ENCODE data around the gene TRABD2B. TPM values are rescaled to one million over a fixed set of nuclear protein-coding genes. Genes with fewer than 3 reads are reported as not detected.

Gene TRABD2B
- total RNA-seq, 1 experiment from 2014 or later = not detected

DNA sequence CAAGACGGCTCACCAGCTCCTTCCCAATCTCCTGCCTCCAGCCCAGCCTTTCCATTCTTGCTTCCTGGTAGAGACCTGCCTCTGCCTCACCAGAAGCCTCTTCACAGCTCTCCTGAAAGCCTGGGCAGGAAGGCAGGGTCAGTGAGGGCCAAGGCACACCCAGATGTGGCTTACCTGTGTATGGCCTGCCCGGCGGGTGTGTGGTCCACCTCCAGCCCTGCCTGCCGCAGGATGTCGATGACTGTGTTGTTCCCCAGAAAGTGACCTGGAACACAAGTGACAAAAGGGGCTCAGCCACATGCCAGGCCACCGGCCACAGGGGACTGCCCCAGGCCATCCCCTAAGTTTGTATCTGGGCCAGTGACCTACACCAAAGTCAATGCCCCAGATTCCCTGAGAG lies 218.9 kb downstream of the TRABD2B start:
- TF ChIP-seq, protein P1, sequence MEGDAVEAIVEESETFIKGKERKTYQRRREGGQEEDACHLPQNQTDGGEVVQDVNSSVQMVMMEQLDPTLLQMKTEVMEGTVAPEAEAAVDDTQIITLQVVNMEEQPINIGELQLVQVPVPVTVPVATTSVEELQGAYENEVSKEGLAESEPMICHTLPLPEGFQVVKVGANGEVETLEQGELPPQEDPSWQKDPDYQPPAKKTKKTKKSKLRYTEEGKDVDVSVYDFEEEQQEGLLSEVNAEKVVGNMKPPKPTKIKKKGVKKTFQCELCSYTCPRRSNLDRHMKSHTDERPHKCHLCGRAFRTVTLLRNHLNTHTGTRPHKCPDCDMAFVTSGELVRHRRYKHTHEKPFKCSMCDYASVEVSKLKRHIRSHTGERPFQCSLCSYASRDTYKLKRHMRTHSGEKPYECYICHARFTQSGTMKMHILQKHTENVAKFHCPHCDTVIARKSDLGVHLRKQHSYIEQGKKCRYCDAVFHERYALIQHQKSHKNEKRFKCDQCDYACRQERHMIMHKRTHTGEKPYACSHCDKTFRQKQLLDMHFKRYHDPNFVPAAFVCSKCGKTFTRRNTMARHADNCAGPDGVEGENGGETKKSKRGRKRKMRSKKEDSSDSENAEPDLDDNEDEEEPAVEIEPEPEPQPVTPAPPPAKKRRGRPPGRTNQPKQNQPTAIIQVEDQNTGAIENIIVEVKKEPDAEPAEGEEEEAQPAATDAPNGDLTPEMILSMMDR (conservative IDR thresholded peaks at IDR 0.05; ENCODE audit: low read depth, low read length) = no peak
- no peak for TF ChIP-seq EZH2 (IDR thresholded peaks at IDR 0.05; ENCODE audit: borderline replicate concordance, low read depth, low read length, poor library complexity, severe bottlenecking)
- H3K9me3 ChIP-seq (ENCODE audit: low read depth, low read length, poor library complexity, severe bottlenecking) = no peaks in the 10 kb centered on the region
- H3K27me3 ChIP-seq (replicated peaks; ENCODE audit: insufficient read depth, low read depth, low read length, poor library complexity) = no peaks in the 10 kb centered on the region
- no peaks in the 10 kb centered on the region for H3K36me3 ChIP-seq (ENCODE audit: insufficient read depth, low read length, poor library complexity, severe bottlenecking)
- no peak overlapping the region for H3K4me3 ChIP-seq (ENCODE audit: low read depth, low read length, poor library complexity, severe bottlenecking)
- intact Hi-C loops (cut with micrococcal nuclease; ENCODE audit: unreplicated experiment) = no loop called here
- BruUV-seq (replicated peaks) = no TSS peak
- no peak overlapping the region for H3K27ac ChIP-seq (ENCODE audit: low read depth, low read length, poor library complexity, severe bottlenecking)
- H3K4me1 ChIP-seq (ENCODE audit: insufficient read depth, low read length, poor library complexity, severe bottlenecking) = no peaks in the 10 kb centered on the region
- no peak for DNase-seq (ENCODE audit: low spot score)
- CTCF ChIA-PET = no interaction called here
- POLR2A ChIA-PET (ENCODE audit: low non-redundant PET) = no interaction called here

DNA sequence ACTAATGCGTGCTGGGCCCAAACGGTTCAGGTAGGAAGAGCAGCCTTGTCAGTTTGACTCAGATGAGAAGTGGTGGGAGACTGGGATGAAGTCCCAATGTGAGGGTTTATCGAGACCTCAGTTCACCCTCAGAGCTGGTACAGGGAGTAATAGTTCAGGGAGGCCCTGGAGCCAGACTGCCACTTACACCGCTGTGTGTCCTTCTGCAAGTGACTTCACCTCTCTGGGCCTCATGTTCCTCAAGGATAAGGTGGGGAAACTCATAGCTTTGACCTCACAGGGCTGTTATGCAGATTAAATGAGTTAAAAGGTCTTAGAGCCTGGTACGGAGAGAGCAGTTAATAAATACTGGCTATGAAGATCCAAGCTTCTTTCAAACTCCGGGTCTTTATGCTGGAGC lies 219.9 kb downstream of the TRABD2B start:
- H3K27ac ChIP-seq (ENCODE audit: low read depth, low read length, poor library complexity, severe bottlenecking) = no peak overlapping the region
- CTCF ChIA-PET = no interaction called here

DNA sequence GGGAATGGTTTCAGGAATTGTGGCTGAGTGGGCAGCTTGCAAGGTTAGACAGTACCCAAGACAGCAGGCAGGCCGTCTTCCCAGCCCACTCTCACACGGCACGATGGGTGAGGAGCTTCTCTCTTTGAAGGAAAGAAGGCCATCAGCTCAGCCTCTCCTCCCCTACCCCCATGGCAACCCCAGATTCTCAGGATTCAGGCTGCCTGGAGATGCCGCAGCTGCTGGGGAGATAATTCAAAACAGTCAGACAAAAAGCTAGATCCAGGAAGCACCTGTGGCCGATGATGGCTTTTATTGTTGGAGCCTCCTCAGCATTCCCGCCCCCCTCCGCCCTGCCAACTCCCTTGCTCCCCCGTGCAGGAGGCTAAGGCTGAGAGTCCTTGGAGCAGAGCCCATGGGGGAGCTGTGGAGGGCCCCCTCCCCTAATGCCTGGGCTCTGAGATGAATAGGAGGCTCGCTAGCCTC lies 220.5 kb downstream of the TRABD2B start:
- Histone ChIP-seq H3K4me3 (ENCODE audit: low read depth, low read length, poor library complexity, severe bottlenecking) (no peak overlapping the region), H3K36me3 (ENCODE audit: insufficient read depth, low read length, poor library complexity, severe bottlenecking) (no peaks in the 10 kb centered on the region), H3K27ac (ENCODE audit: low read depth, low read length, poor library complexity, severe bottlenecking) (no peak overlapping the region), H3K9me3 (ENCODE audit: low read depth, low read length, poor library complexity, severe bottlenecking) (no peaks in the 10 kb centered on the region), H3K27me3 (replicated peaks; ENCODE audit: insufficient read depth, low read depth, low read length, poor library complexity) (no peaks in the 10 kb centered on the region), H3K4me1 (ENCODE audit: insufficient read depth, low read length, poor library complexity, severe bottlenecking) (no peaks in the 10 kb centered on the region)
- ChIA-PET CTCF (no interaction called here), POLR2A (ENCODE audit: low non-redundant PET) (no interaction called here)
- TF ChIP-seq, protein P1 (conservative IDR thresholded peaks at IDR 0.05; ENCODE audit: low read depth, low read length) = no peak
- TF ChIP-seq EZH2 (IDR thresholded peaks at IDR 0.05; ENCODE audit: borderline replicate concordance, low read depth, low read length, poor library complexity, severe bottlenecking) = no peak
- DNase-seq (ENCODE audit: low spot score) = no peak
- intact Hi-C loops (cut with micrococcal nuclease; ENCODE audit: unreplicated experiment) = no loop called here
- no TSS peak for BruUV-seq (replicated peaks)

More for the DNA sequence above, 219.9 kb downstream of the TRABD2B start:
- intact Hi-C loops (cut with micrococcal nuclease; ENCODE audit: unreplicated experiment) = no loop called here
- Histone ChIP-seq H3K4me3 (ENCODE audit: low read depth, low read length, poor library complexity, severe bottlenecking) (no peak overlapping the region), H3K36me3 (ENCODE audit: insufficient read depth, low read length, poor library complexity, severe bottlenecking) (no peaks in the 10 kb centered on the region), H3K27me3 (replicated peaks; ENCODE audit: insufficient read depth, low read depth, low read length, poor library complexity) (no peaks in the 10 kb centered on the region), H3K4me1 (ENCODE audit: insufficient read depth, low read length, poor library complexity, severe bottlenecking) (no peaks in the 10 kb centered on the region), H3K9me3 (ENCODE audit: low read depth, low read length, poor library complexity, severe bottlenecking) (no peaks in the 10 kb centered on the region)
- POLR2A ChIA-PET (ENCODE audit: low non-redundant PET) = no interaction called here
- no peak for DNase-seq (ENCODE audit: low spot score)
- no peak for TF ChIP-seq EZH2 (IDR thresholded peaks at IDR 0.05; ENCODE audit: borderline replicate concordance, low read depth, low read length, poor library complexity, severe bottlenecking)
- no TSS peak for BruUV-seq (replicated peaks)

Data from A673 (cell line).